Endodermal cell (in vitro differentiated cells): ENCODE results near the gene XXYLT1. TPM values are rescaled to one million over a fixed set of nuclear protein-coding genes. Genes with fewer than 3 reads are reported as not detected.
A peak's percentile ranks its signal among the peaks of the same experiment; 100 is the strongest.

Source experiments
- DNase-seq: peaks from one replicate; pipeline ENCODE4 v3.0.0-alpha.2; 2017
- H3K27ac ChIP-seq: 2 replicates; pipeline ENCODE4 v1.5.1; 2013; ENCODE audit warnings: mild to moderate bottlenecking, low read depth, low read length, moderate library complexity
- H3K27me3 ChIP-seq: 2 replicates; pipeline ENCODE4 v1.6.1; 2013; ENCODE audit warnings: mild to moderate bottlenecking, low read length, moderate library complexity; ENCODE audit not compliant: insufficient read depth, control insufficient read depth, poor library complexity, severe bottlenecking
- H3K36me3 ChIP-seq: 2 replicates; pipeline ENCODE4 v1.7.0; 2013; ENCODE audit warnings: mild to moderate bottlenecking, low read length, moderate library complexity; ENCODE audit not compliant: control insufficient read depth, insufficient read depth
- H3K4me1 ChIP-seq: one replicate; pipeline ENCODE4 v1.7.0; 2013; ENCODE audit warnings: low read length; ENCODE audit not compliant: control insufficient read depth, insufficient read depth
- H3K4me3 ChIP-seq: 2 replicates; pipeline ENCODE4 v1.5.1; 2013; ENCODE audit warnings: mild to moderate bottlenecking, low read length, moderate library complexity
- H3K9ac ChIP-seq: 2 replicates; pipeline ENCODE4 v1.6.1; 2013; ENCODE audit warnings: mild to moderate bottlenecking, low read length, moderate library complexity; ENCODE audit not compliant: poor library complexity, severe bottlenecking; ENCODE audit errors: extremely low read depth
- H3K9me3 ChIP-seq: 2 replicates; pipeline ENCODE4 v1.6.1; 2013; ENCODE audit warnings: mild to moderate bottlenecking, low read length, moderate library complexity; ENCODE audit not compliant: control insufficient read depth
- H3K27ac Mint-ChIP-seq: 2 replicates; pipeline ENCODE4 v1.8.0; 2020; ENCODE audit warnings: mixed read lengths
- H3K27me3 Mint-ChIP-seq: 2 replicates; pipeline ENCODE4 v1.8.0; 2021; ENCODE audit warnings: mild to moderate bottlenecking, mixed read lengths; ENCODE audit not compliant: insufficient read depth
- H3K36me3 Mint-ChIP-seq: 2 replicates; pipeline ENCODE4 v1.8.0; 2020; ENCODE audit warnings: low read depth, mixed read lengths
- H3K4me1 Mint-ChIP-seq: 2 replicates; pipeline ENCODE4 v1.8.0; 2020; ENCODE audit warnings: mixed read lengths
- H3K4me3 Mint-ChIP-seq: 2 replicates; pipeline ENCODE4 v1.8.0; 2020; ENCODE audit warnings: mild to moderate bottlenecking, moderate library complexity, mixed read lengths
- H3K9me3 Mint-ChIP-seq: 2 replicates; pipeline ENCODE4 v1.8.0; 2020; ENCODE audit warnings: mild to moderate bottlenecking, mixed read lengths
- WGBS, 2 experiments: methylation state at CpG; one replicate each; pipeline versions ENCODE4 v1.1.5 to v1.1.7; 2013; ENCODE audit warnings: missing lambda C conversion rate in 2 of 2, mixed read lengths in 1 of 2; ENCODE audit not compliant: insufficient coverage in 1 of 2, insufficient read length in 1 of 2; 5-methylcytosine and 5-hydroxymethylcytosine counted together
- total RNA-seq, 2 donors: library from RNA; stranded (reverse); fragmentation: NEBNext Ultra II Directional in 1 of 2; extraction: Animal tissue kit (Norgen Biotek cat#: 25700) in 1 of 2; gene quantifications; 2 replicates in 1 of 2; 3 replicates in 1 of 2; pipeline ENCODE4 v1.2.1, GENCODE V29; 2021
- TF ChIP-seq, protein P1 (sequence below): fragments of 200-600 bp; sonication (generic); conservative IDR thresholded peaks from 2 replicates; pipeline ENCODE4 v1.5.0; 2021; ENCODE audit warnings: antibody characterized with exemption, mild to moderate bottlenecking

XXYLT1 gene
- total RNA-seq, 2 donors from 2014 or later, result 35.5 to 38.3 TPM

- H3K27ac Mint-ChIP-seq, result no peak overlapping the region
- Histone ChIP-seq H3K9ac (no peak overlapping the region), H3K4me3 (no peak overlapping the region), H3K36me3 (no peaks in the 10 kb centered on the region), H3K9me3 (no peaks in the 10 kb centered on the region), H3K27ac (peak overlapping the region; percentile 52), H3K4me1 (no peaks in the 10 kb centered on the region), H3K27me3 (no peaks in the 10 kb centered on the region)
- 63 to 94% methylated on average over 1 to 2 of the region's 2 CpGs for WGBS, 2 experiments
- no peak overlapping the region for H3K4me3 Mint-ChIP-seq
- DNase-seq, result no peak
- H3K4me1 Mint-ChIP-seq, result peaks cover 31% of the 10 kb centered on the region
- H3K9me3 Mint-ChIP-seq, result no peaks in the 10 kb centered on the region
- peaks cover 10% of the 10 kb centered on the region for H3K36me3 Mint-ChIP-seq
- TF ChIP-seq, protein P1, sequence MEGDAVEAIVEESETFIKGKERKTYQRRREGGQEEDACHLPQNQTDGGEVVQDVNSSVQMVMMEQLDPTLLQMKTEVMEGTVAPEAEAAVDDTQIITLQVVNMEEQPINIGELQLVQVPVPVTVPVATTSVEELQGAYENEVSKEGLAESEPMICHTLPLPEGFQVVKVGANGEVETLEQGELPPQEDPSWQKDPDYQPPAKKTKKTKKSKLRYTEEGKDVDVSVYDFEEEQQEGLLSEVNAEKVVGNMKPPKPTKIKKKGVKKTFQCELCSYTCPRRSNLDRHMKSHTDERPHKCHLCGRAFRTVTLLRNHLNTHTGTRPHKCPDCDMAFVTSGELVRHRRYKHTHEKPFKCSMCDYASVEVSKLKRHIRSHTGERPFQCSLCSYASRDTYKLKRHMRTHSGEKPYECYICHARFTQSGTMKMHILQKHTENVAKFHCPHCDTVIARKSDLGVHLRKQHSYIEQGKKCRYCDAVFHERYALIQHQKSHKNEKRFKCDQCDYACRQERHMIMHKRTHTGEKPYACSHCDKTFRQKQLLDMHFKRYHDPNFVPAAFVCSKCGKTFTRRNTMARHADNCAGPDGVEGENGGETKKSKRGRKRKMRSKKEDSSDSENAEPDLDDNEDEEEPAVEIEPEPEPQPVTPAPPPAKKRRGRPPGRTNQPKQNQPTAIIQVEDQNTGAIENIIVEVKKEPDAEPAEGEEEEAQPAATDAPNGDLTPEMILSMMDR, result no peak
- H3K27me3 Mint-ChIP-seq, result no peaks in the 10 kb centered on the region
Observed at GRCh38 chr3:195103623-195104022, 167.3 kb downstream of the XXYLT1 start.

- no peak overlapping the region for H3K4me3 Mint-ChIP-seq
- Histone ChIP-seq H3K4me1 (no peaks in the 10 kb centered on the region), H3K36me3 (no peaks in the 10 kb centered on the region), H3K9ac (no peak overlapping the region), H3K4me3 (no peak overlapping the region), H3K27me3 (no peaks in the 10 kb centered on the region), H3K9me3 (no peaks in the 10 kb centered on the region), H3K27ac (no peak overlapping the region)
- 86% methylated on average over 6 to 24 of the region's 32 CpGs for WGBS, 2 experiments
- H3K27ac Mint-ChIP-seq, result peak overlapping the region; percentile 60
- TF ChIP-seq, protein P1, result no peak
- peaks cover 33% of the 10 kb centered on the region for H3K4me1 Mint-ChIP-seq
- peaks cover 12% of the 10 kb centered on the region for H3K36me3 Mint-ChIP-seq
- no peaks in the 10 kb centered on the region for H3K27me3 Mint-ChIP-seq
- DNase-seq, result no peak
- no peaks in the 10 kb centered on the region for H3K9me3 Mint-ChIP-seq
Observed at GRCh38 chr3:195102609-195103467, 168.1 kb downstream of the XXYLT1 start.

GRCh38 chr3:195101927-195102608 is 168.9 kb downstream of the XXYLT1 start:
- Mint-ChIP-seq H3K36me3 (peaks cover 15% of the 10 kb centered on the region), H3K4me3 (no peak overlapping the region), H3K27me3 (no peaks in the 10 kb centered on the region), H3K9me3 (no peaks in the 10 kb centered on the region), H3K4me1 (peaks cover 35% of the 10 kb centered on the region), H3K27ac (no peak overlapping the region)
- DNase-seq, result no peak
- no peaks in the 10 kb centered on the region for H3K9me3 ChIP-seq
- no peaks in the 10 kb centered on the region for H3K36me3 ChIP-seq
- 91 to 96% methylated on average over 11 to 13 of the region's 13 CpGs for WGBS, 2 experiments
- H3K9ac ChIP-seq, result no peak overlapping the region
- TF ChIP-seq, protein P1, result no peak
- H3K4me1 ChIP-seq, result no peaks in the 10 kb centered on the region
- no peak overlapping the region for H3K4me3 ChIP-seq
- H3K27ac ChIP-seq, result no peak overlapping the region
- H3K27me3 ChIP-seq, result no peaks in the 10 kb centered on the region
